Measurements from ENCODE around the gene TRIL. TPM values are rescaled to one million over a fixed set of nuclear protein-coding genes. Genes with fewer than 3 reads are reported as not detected.

Gene TRIL
- total and polyA plus RNA-seq, 2 donors (not counting 3 experiments of a cell fraction or from before 2014, with no cell fraction given) = 0.52 to 1.8 TPM

GRCh38 chr7:28996836-28997235, 38.7 kb upstream of the TRIL start:
- Histone ChIP-seq H3K27ac (ENCODE audit: insufficient read depth, low read depth, low read length) (no peak overlapping the region), H4K20me1 (replicated peaks; ENCODE audit: control insufficient read depth, extremely low read depth, insufficient read depth, low read length) (no peaks in the 10 kb centered on the region), H3K4me3 (replicated peaks in 1 of 3; ENCODE audit: insufficient read depth in 1 of 3, low read depth in 1 of 3, low read length in 3 of 3) (no peak overlapping the region), H3K4me2 (ENCODE audit: insufficient read depth, low read length) (no peak overlapping the region), H3K4me1 (ENCODE audit: control insufficient read depth, extremely low read depth, insufficient read depth, low read length) (no peaks in the 10 kb centered on the region), H3K9ac (replicated peaks; ENCODE audit: extremely low read depth, insufficient read depth, low read length) (no peak overlapping the region), H2AFZ (ENCODE audit: low read depth, low read length) (no peak overlapping the region), H3K79me2 (ENCODE audit: control insufficient read depth, insufficient read depth, low read length) (no peaks in the 10 kb centered on the region), H3K9me1 (replicated peaks; ENCODE audit: control insufficient read depth, extremely low read depth, insufficient read depth, low read length) (no peaks in the 10 kb centered on the region), H3K36me3 (ENCODE audit: control insufficient read depth in 2 of 2, extremely low read depth in 1 of 2, insufficient read depth in 2 of 2, low read length in 2 of 2) (no peaks in the 10 kb centered on the region), H3K27me3 (ENCODE audit: control insufficient read depth in 2 of 2, insufficient read depth in 2 of 2, low read length in 2 of 2) (peaks cover 12 to 17% of the 10 kb centered on the region in 2 experiments), H3K9me3 (replicated peaks; ENCODE audit: control insufficient read depth, insufficient read depth, low read length) (no peaks in the 10 kb centered on the region)
- dilution Hi-C loops (cut with MboI; ENCODE audit: extremely low pct_ligation_motif_present, low sequenced_read_pairs) (no loop called here), intact Hi-C loops (cut with micrococcal nuclease) (no loop called here)
- FAIRE-seq (no peak), DNase-seq (ENCODE audit: low read depth, low spot score) (no peak)
- TF ChIP-seq EZH2 (IDR thresholded peaks at IDR 0.05; ENCODE audit: borderline replicate concordance, low read depth, low read length, severe bottlenecking) (no peak), JUN (IDR thresholded peaks at IDR 0.05; ENCODE audit: borderline replicate concordance, insufficient read depth, insufficient read length, low read depth) (no peak)
- CTCF ChIA-PET = interaction anchor here (1.3 to 1.5 kb wide), 2 partner anchors 40 to 105 kb away, joined by 3 to 4 read pairs; no protein-coding TSS in a partner anchor
- no TSS peak for BruUV-seq (replicated peaks)
- POLR2A ChIA-PET = no interaction called here

DNA sequence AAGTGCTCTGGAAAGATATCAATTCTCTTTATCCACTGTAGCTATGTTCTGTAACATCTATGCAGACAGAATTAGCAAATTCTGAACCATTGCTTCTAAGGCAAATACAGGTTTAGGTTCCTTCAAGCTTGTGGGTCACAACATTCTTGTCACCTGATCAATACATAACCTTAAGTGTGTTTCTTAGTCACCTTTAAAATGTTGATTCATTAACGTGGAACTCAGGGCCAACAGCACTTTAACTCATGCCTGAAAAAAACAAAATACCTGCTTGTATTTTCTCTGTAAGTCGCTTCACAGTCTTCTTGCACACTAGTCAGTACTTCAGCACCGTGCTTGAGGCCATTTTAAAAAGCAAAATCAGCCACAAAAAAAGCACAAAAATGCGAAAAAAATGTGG, 35.2 kb upstream of the TRIL start:
- no peak for DNase-seq (ENCODE audit: low read depth, low spot score)
- TF ChIP-seq, protein P1, sequence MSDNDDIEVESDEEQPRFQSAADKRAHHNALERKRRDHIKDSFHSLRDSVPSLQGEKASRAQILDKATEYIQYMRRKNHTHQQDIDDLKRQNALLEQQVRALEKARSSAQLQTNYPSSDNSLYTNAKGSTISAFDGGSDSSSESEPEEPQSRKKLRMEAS (IDR thresholded peaks at IDR 0.05; ENCODE audit: insufficient read depth, insufficient read length) = no peak
- TF ChIP-seq POLR2AphosphoS5 (IDR thresholded peaks at IDR 0.05; ENCODE audit: insufficient read depth, low read depth, low read length) (no peak), POLR2A (IDR thresholded peaks at IDR 0.05; ENCODE audit: low read depth, low read length) (no peak), CTCF (IDR thresholded peaks at IDR 0.05; ENCODE audit: extremely low read depth in 1 of 2, insufficient read depth in 1 of 2, low read depth in 1 of 2, low read length in 2 of 2) (no peak), EZH2 (IDR thresholded peaks at IDR 0.05; ENCODE audit: borderline replicate concordance, low read depth, low read length, severe bottlenecking) (no peak), FOS (IDR thresholded peaks at IDR 0.05; ENCODE audit: borderline replicate concordance, insufficient read depth, low read length) (no peak), JUN (IDR thresholded peaks at IDR 0.05; ENCODE audit: borderline replicate concordance, insufficient read depth, insufficient read length, low read depth) (no peak), GATA2 (IDR thresholded peaks at IDR 0.05; ENCODE audit: insufficient read depth, insufficient read length, low read depth, low read length) (no peak), MYC (IDR thresholded peaks at IDR 0.05; ENCODE audit: low read depth, low read length) (no peak)
- Histone ChIP-seq H3K79me2 (ENCODE audit: control insufficient read depth, insufficient read depth, low read length) (no peaks in the 10 kb centered on the region), H3K27ac (ENCODE audit: insufficient read depth, low read depth, low read length) (no peak overlapping the region), H3K4me3 (replicated peaks in 1 of 3; ENCODE audit: insufficient read depth in 1 of 3, low read depth in 1 of 3, low read length in 3 of 3) (no peak overlapping the region), H3K4me1 (ENCODE audit: control insufficient read depth, extremely low read depth, insufficient read depth, low read length) (no peaks in the 10 kb centered on the region), H3K4me2 (ENCODE audit: insufficient read depth, low read length) (no peak overlapping the region), H3K36me3 (ENCODE audit: control insufficient read depth in 2 of 2, extremely low read depth in 1 of 2, insufficient read depth in 2 of 2, low read length in 2 of 2) (no peaks in the 10 kb centered on the region), H2AFZ (ENCODE audit: low read depth, low read length) (no peak overlapping the region), H3K9me3 (replicated peaks; ENCODE audit: control insufficient read depth, insufficient read depth, low read length) (no peaks in the 10 kb centered on the region), H4K20me1 (replicated peaks; ENCODE audit: control insufficient read depth, extremely low read depth, insufficient read depth, low read length) (no peaks in the 10 kb centered on the region), H3K9me1 (replicated peaks; ENCODE audit: control insufficient read depth, extremely low read depth, insufficient read depth, low read length) (no peaks in the 10 kb centered on the region), H3K9ac (replicated peaks; ENCODE audit: extremely low read depth, insufficient read depth, low read length) (no peak overlapping the region), H3K27me3 (ENCODE audit: control insufficient read depth in 2 of 2, insufficient read depth in 2 of 2, low read length in 2 of 2) (peaks cover 4 to 7% of the 10 kb centered on the region in 2 experiments)
- POLR2A ChIA-PET = no interaction called here
- no peak for FAIRE-seq
- CTCF ChIA-PET = interaction anchor here (1.1 kb wide), 1 partner anchor 72 kb away, joined by 3 read pairs; no protein-coding TSS in a partner anchor
- intact Hi-C loops (cut with micrococcal nuclease) (no loop called here), dilution Hi-C loops (cut with MboI; ENCODE audit: extremely low pct_ligation_motif_present, low sequenced_read_pairs) (no loop called here)
- BruUV-seq (replicated peaks) = no TSS peak

All from endothelial cell of umbilical vein (primary cell).